Breast epithelium (tissue), 4 donors: ENCODE measurements around the gene ARHGAP18. TPM values are rescaled to one million over a fixed set of nuclear protein-coding genes. Genes with fewer than 3 reads are reported as not detected.

Experiments
- DNase-seq, 2 donors: peaks; one replicate each; pipeline ENCODE4 v3.0.0-alpha.2; 2019; ENCODE audit warnings: low spot score in 2 of 2
- H3K27ac ChIP-seq, 2 donors: fragments of 200-600 bp; sonication (generic) in 1 of 2; one replicate each; pipeline ENCODE4 v1.5.1; 2016 to 2019; ENCODE audit warnings: mild to moderate bottlenecking in 1 of 2
- H3K27me3 ChIP-seq, 2 donors: fragments of 200-600 bp; sonication (generic) in 1 of 2; one replicate each; pipeline versions ENCODE4 v1.5.1 to v1.6.0; 2017 to 2019; ENCODE audit warnings: control low read depth in 1 of 2, mild to moderate bottlenecking in 1 of 2
- H3K36me3 ChIP-seq: fragments of 200-600 bp; one replicate; pipeline ENCODE4 v1.5.1; 2019
- H3K4me1 ChIP-seq, 2 donors: fragments of 200-600 bp; sonication (generic); one replicate each; pipeline ENCODE4 v1.5.1; 2016 to 2019; ENCODE audit warnings: control low read depth in 1 of 2
- H3K4me3 ChIP-seq, 3 donors: fragments of 200-600 bp; sonication (generic); 1 replicate in 2 of 3; 2 replicates in 1 of 3; pipeline ENCODE4 v1.5.1; 2016 to 2019; ENCODE audit warnings: mild to moderate bottlenecking in 3 of 3, moderate library complexity in 2 of 3
- H3K9me3 ChIP-seq, 2 donors: fragments of 200-600 bp; sonication (generic) in 1 of 2; one replicate each; pipeline ENCODE4 v1.5.1; 2016 to 2019; ENCODE audit warnings: control low read depth in 1 of 2
- CTCF ChIP-seq, 3 donors: fragments of 450-650 bp; IDR thresholded peaks; one replicate each; pipeline ENCODE4 v1.5.1; 2016 to 2017; ENCODE audit warnings: antibody characterized with exemption in 3 of 3, mild to moderate bottlenecking in 3 of 3, moderate library complexity in 3 of 3
- POLR2A ChIP-seq: fragments of 450-650 bp; IDR thresholded peaks from one replicate; pipeline ENCODE4 v1.6.1; 2016; ENCODE audit warnings: antibody characterized with exemption, mild to moderate bottlenecking, moderate library complexity
- POLR2AphosphoS5 ChIP-seq, 3 donors: sonication (generic); formaldehyde crosslinking; IDR thresholded peaks; one replicate each; pipeline ENCODE4 v1.6.1; 2017; ENCODE audit warnings: antibody characterized with exemption in 3 of 3
- intact Hi-C: fragments of 100-400 bp; cut with DNase I; formaldehyde crosslinking; loops from one replicate; pipeline ENCODE4 v1.15.1; 2023; ENCODE audit warnings: low total_unique reads
- total RNA-seq, 3 donors: library from RNA; depleted of rRNA; stranded (reverse); fragments of >200 nt; gene quantifications; one replicate each; pipeline ENCODE4 v1.1.0, GENCODE V29; 2016

Gene ARHGAP18
- total RNA-seq, 3 donors from 2014 or later: 14.7 to 28.7 (median 24.8) TPM

DNA sequence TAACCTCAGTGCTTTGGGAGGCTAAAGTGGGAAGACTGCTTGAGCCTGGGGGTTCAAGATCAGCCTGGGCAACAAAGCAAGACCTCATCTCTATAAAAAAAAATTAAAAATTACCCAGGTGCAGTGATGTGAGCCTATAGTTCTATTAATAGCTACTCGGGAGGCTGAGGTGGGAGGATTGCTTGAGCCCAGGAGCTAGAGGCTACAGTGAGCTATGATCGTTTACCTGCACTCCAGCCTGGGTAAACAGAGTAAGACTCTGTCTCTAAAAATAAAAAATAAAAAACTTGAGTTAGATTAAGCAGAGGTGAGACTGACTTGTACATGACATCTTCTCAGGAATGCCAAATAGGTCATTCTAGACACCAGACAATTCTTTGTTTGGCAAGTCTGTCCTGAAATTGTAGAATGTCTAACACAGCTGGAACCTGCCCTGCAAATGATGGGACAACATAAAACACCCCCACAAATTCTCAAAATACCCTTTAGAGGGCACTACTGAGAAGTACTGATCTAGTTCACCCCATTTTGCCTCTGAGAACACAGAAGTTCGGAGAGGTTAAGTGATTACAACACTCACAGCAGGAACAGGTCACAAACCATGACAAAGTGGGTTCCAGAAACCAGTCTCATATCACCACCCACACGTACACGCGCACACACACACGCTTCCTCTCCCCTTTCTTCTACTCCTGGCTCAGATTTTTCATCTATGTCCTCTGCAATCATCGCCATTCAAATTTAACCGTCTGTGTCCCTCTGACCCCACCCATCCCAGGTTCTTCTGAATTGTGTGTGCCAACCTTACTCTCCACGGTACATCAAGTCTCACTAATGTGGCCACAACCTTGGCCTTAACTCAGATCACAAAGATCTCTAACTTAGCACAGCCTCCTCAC is 38.3 kb downstream of the ARHGAP18 start:
- TF ChIP-seq POLR2A: no peak
- no peak for TF ChIP-seq CTCF (IDR thresholded peaks at IDR 0.05)
- TF ChIP-seq POLR2AphosphoS5 (IDR thresholded peaks at IDR 0.05): no peak
- H3K36me3 ChIP-seq: no peaks in the 10 kb centered on the region
- H3K27ac ChIP-seq: peak overlapping the region; percentile 28 to 51
- H3K4me3 ChIP-seq: no peak overlapping the region
- no peak for DNase-seq
- intact Hi-C loops: no loop called here
- H3K9me3 ChIP-seq: no peaks in the 10 kb centered on the region
- no peaks in the 10 kb centered on the region for H3K4me1 ChIP-seq
- no peaks in the 10 kb centered on the region for H3K27me3 ChIP-seq

DNA sequence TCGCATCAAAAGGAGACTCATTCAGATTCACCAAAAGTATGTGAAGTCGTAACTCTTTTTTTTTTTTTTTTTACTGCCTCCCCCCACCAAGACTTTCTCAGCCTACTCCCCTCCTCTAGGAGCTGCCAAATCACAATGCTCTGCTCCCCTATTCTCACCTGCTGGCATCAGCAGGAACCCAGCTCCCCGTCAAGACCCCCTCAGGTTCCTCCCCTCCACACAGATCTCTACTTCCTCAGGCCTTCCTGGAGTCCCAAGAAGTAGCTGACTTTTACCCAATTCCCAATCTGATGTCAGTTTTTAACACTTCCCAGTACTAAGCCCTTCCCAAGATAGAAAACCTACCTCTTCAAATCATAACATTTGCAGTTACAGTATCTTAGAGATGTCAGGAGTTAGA is 39.3 kb downstream of the ARHGAP18 start:
- H3K4me3 ChIP-seq: no peak overlapping the region
- no peak for DNase-seq
- H3K9me3 ChIP-seq: no peaks in the 10 kb centered on the region
- intact Hi-C loops: no loop called here
- H3K27ac ChIP-seq: no peak overlapping the region
- TF ChIP-seq CTCF (IDR thresholded peaks at IDR 0.05) (no peak), POLR2A (no peak), POLR2AphosphoS5 (IDR thresholded peaks at IDR 0.05) (no peak)
- no peaks in the 10 kb centered on the region for H3K4me1 ChIP-seq
- H3K36me3 ChIP-seq: no peaks in the 10 kb centered on the region
- H3K27me3 ChIP-seq: no peaks in the 10 kb centered on the region

- intact Hi-C loops: no loop called here
- TF ChIP-seq POLR2A (no peak), CTCF (IDR thresholded peaks at IDR 0.05) (no peak), POLR2AphosphoS5 (IDR thresholded peaks at IDR 0.05) (no peak)
- H3K4me1 ChIP-seq: no peaks in the 10 kb centered on the region
- no peaks in the 10 kb centered on the region for H3K27me3 ChIP-seq
- no peaks in the 10 kb centered on the region for H3K9me3 ChIP-seq
- no peak overlapping the region for H3K27ac ChIP-seq
- no peak for DNase-seq
- no peaks in the 10 kb centered on the region for H3K36me3 ChIP-seq
- H3K4me3 ChIP-seq: no peak overlapping the region
Observed at GRCh38 chr6:129667621-129668020, 42.4 kb downstream of the ARHGAP18 start.

DNA sequence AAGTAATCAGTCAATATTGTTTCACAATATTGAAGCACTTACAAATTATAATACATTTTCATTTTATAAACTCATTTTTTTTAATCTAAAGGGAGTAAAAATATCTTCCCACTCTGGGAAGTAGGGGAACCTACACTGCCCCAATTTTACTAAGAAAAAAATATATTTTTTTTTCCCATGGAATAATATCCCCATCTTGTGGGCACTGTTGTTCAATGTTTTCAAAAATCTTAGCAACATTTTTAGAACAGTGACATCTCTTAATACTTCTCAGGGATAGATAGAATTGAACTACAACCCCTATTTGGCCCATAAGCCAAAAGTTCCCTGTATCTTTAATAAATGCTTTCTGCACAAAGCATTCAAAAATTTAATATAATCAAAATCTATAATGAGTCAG is 42.9 kb downstream of the ARHGAP18 start:
- TF ChIP-seq POLR2AphosphoS5 (IDR thresholded peaks at IDR 0.05) (no peak), POLR2A (no peak), CTCF (IDR thresholded peaks at IDR 0.05) (no peak)
- H3K4me3 ChIP-seq: no peak overlapping the region
- no peak for DNase-seq
- H3K27me3 ChIP-seq: no peaks in the 10 kb centered on the region
- H3K4me1 ChIP-seq: no peaks in the 10 kb centered on the region
- intact Hi-C loops: no loop called here
- H3K9me3 ChIP-seq: no peaks in the 10 kb centered on the region
- no peaks in the 10 kb centered on the region for H3K36me3 ChIP-seq
- H3K27ac ChIP-seq: no peak overlapping the region

DNA sequence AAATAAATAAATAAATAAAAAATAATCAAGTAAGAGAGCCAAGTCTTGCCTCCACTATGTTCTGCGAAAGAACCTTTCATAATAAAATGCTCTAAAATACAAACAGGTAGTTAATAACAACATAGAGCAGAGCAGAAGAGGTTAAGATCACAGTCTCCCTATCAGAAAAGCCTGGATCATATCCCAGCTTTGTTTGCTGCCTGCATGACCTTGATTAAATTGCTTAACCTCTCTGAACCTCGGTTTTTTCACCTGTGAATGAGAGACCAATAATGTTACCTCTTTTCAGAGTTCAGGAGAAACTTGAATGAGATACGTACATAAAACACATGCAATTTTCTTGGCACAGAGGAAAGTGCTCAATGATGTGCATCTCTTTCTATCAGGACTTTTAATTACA is 44.4 kb downstream of the ARHGAP18 start:
- H3K4me3 ChIP-seq: no peak overlapping the region
- H3K4me1 ChIP-seq: no peaks in the 10 kb centered on the region
- DNase-seq: no peak
- intact Hi-C loops: no loop called here
- no peaks in the 10 kb centered on the region for H3K36me3 ChIP-seq
- no peaks in the 10 kb centered on the region for H3K27me3 ChIP-seq
- no peak overlapping the region for H3K27ac ChIP-seq
- TF ChIP-seq POLR2AphosphoS5 (IDR thresholded peaks at IDR 0.05): no peak
- no peak for TF ChIP-seq CTCF (IDR thresholded peaks at IDR 0.05)
- H3K9me3 ChIP-seq: no peaks in the 10 kb centered on the region
